Peyer's patch (tissue), 4 donors: ENCODE results near the gene CSNK1A1L. TPM values are rescaled to one million over a fixed set of nuclear protein-coding genes. Genes with fewer than 3 reads are reported as not detected.

Experiments
- DNase-seq, 3 donors: peaks; one replicate each; pipeline ENCODE4 v3.0.0-alpha.2; 2017 to 2019
- H3K27ac ChIP-seq, 4 donors: fragments of 200-600 bp; sonication (generic); one replicate each; pipeline ENCODE4 v1.5.1; 2016 to 2019
- H3K27me3 ChIP-seq, 2 donors: fragments of 200-600 bp; sonication (generic); one replicate each; pipeline ENCODE4 v1.5.1; 2019
- H3K36me3 ChIP-seq, 3 donors: fragments of 200-600 bp; sonication (generic); one replicate each; pipeline ENCODE4 v1.5.1; 2016 to 2019
- H3K4me1 ChIP-seq, 4 donors: fragments of 200-600 bp; sonication (generic); one replicate each; pipeline ENCODE4 v1.5.1; 2016 to 2019
- H3K4me3 ChIP-seq, 4 donors: fragments of 200-600 bp; sonication (generic); 1 replicate in 3 of 4; 2 replicates in 1 of 4; pipeline ENCODE4 v1.5.1; 2016 to 2019; ENCODE audit warnings: mild to moderate bottlenecking in 1 of 4
- H3K9me3 ChIP-seq, 4 donors: fragments of 200-600 bp; sonication (generic); one replicate each; pipeline ENCODE4 v1.5.1; 2016 to 2019; ENCODE audit warnings: mild to moderate bottlenecking in 1 of 4
- POLR2A ChIP-seq, 2 donors: fragments of 450-650 bp; IDR thresholded peaks; one replicate each; pipeline ENCODE4 v1.5.1; 2017; ENCODE audit warnings: antibody characterized with exemption in 2 of 2, mild to moderate bottlenecking in 2 of 2, moderate library complexity in 2 of 2
- total RNA-seq, 4 donors: library from RNA; depleted of rRNA; stranded (reverse); fragments of >200 nt; gene quantifications; one replicate each; pipeline ENCODE4 v1.1.0, GENCODE V29; 2016
- TF ChIP-seq, protein P1 (sequence below), 6 experiments: fragments of 450-650 bp in 4 of 6; fragments of 200-600 bp in 2 of 6; sonication (generic) in 1 of 6; IDR thresholded peaks; one replicate each; pipeline ENCODE4 v1.5.1; 2017 to 2019; ENCODE audit warnings: antibody characterized with exemption in 6 of 6, mild to moderate bottlenecking in 3 of 6, moderate library complexity in 1 of 6

Gene CSNK1A1L
- total RNA-seq, result not detected

DNA sequence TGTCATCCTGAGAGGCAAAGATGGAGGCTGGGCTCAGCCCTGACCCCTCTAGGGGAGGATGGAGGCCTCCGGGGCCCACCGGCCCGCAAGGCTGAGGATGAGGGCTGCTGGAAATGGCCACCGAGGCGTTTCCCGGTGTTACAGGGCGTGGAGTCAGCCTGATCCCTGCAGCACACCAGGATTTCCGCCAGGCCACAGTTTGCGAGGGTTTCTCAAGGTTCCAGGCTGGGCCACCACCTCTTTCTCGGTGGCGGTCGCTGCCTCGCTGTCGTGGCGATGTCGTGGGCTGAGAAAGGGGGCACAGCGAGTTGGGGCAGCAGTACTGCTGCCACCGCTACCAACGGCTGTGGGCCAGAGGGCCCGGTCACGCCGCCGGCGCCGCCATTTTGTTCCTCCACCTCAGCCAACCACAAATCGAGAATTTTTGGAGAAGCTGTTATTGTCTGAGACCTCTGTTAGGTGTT, at the start of gene CSNK1A1L:
Gene CSNK1A1L (minus strand): TSS at position 414 of the 464 bp plus-strand sequence. CDS start 408 bp downstream, at position 6.
- H3K27me3 ChIP-seq, result no peaks in the 10 kb centered on the region
- no peaks in the 10 kb centered on the region for H3K9me3 ChIP-seq
- DNase-seq, result no peak
- no peaks in the 10 kb centered on the region for H3K4me1 ChIP-seq
- H3K36me3 ChIP-seq, result no peaks in the 10 kb centered on the region
- H3K4me3 ChIP-seq, result no peak within 1 kb of the TSS
- no peak within 1 kb of the TSS for H3K27ac ChIP-seq
- no peak for TF ChIP-seq POLR2A (IDR thresholded peaks at IDR 0.05)
- TF ChIP-seq, protein P1, sequence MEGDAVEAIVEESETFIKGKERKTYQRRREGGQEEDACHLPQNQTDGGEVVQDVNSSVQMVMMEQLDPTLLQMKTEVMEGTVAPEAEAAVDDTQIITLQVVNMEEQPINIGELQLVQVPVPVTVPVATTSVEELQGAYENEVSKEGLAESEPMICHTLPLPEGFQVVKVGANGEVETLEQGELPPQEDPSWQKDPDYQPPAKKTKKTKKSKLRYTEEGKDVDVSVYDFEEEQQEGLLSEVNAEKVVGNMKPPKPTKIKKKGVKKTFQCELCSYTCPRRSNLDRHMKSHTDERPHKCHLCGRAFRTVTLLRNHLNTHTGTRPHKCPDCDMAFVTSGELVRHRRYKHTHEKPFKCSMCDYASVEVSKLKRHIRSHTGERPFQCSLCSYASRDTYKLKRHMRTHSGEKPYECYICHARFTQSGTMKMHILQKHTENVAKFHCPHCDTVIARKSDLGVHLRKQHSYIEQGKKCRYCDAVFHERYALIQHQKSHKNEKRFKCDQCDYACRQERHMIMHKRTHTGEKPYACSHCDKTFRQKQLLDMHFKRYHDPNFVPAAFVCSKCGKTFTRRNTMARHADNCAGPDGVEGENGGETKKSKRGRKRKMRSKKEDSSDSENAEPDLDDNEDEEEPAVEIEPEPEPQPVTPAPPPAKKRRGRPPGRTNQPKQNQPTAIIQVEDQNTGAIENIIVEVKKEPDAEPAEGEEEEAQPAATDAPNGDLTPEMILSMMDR (IDR thresholded peaks at IDR 0.05), result no peak

DNA sequence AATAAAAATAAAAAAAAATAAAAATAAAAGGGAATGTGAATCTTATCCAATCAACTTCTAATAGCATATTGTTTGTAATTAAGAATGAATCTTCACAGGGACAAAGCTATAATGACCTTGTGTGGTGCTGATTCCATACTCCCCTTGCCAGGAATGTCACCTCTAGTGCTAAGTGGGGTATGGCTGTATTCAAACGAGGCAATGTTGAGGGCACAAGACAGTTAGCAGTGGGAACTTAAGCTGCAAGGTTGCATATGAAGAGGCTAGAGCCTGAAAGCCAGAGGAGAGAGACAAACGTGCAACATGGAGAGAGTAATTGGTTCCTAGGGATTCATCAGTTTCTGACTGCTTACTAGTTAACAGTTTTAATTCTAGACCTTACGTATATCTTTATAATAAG, 43.9 kb upstream of the CSNK1A1L start:
- Histone ChIP-seq H3K4me3 (no peak overlapping the region), H3K27me3 (no peaks in the 10 kb centered on the region), H3K9me3 (no peaks in the 10 kb centered on the region), H3K27ac (no peak overlapping the region), H3K4me1 (no peaks in the 10 kb centered on the region), H3K36me3 (no peaks in the 10 kb centered on the region)
- TF ChIP-seq, protein P1 (IDR thresholded peaks at IDR 0.05), result no peak
- TF ChIP-seq POLR2A (IDR thresholded peaks at IDR 0.05), result no peak
- DNase-seq, result no peak

DNA sequence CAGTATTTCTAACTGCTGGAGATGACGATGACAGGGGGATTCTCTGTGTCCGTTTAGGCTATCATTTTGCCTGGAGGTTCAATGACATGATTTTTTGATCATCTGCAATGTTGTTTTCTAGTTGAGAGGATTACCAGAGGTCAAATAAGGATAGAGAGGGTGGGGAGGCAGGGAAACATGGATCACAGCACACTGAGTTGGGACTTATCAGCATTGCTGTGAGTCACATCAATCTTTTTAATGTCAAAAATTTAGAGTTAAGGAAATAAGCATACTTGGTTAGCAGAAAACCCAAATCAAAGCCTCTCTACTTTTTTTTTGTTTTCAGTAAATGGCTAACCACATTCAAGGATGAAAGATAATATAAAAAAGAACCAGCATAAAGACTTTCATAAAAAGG, 43.0 kb upstream of the CSNK1A1L start:
- DNase-seq, result no peak
- Histone ChIP-seq H3K9me3 (no peaks in the 10 kb centered on the region), H3K36me3 (no peaks in the 10 kb centered on the region), H3K27me3 (no peaks in the 10 kb centered on the region), H3K27ac (no peak overlapping the region), H3K4me1 (no peaks in the 10 kb centered on the region), H3K4me3 (no peak overlapping the region)
- TF ChIP-seq, protein P1 (IDR thresholded peaks at IDR 0.05), result no peak
- TF ChIP-seq POLR2A (IDR thresholded peaks at IDR 0.05), result no peak

DNA sequence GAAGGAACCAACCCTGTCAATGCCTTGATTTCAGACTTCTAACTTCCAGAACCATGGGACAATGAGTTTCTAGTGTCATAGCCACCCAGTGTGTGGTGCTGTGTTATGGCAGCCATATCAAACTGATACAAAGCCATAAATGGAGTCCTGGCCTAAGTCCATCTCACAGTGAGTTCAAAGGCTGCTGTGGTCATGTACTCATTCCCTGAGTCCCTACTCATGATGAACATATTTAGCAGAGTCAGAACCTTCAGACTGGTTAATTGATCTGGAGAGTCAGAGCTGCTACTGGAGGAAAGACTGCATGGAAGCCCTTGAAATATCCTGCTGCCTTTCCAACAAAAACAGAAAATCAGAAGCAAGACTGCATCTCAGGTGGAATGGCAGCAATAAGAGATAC, 39.2 kb upstream of the CSNK1A1L start:
- TF ChIP-seq, protein P1 (IDR thresholded peaks at IDR 0.05), result no peak
- no peak for TF ChIP-seq POLR2A (IDR thresholded peaks at IDR 0.05)
- Histone ChIP-seq H3K36me3 (no peaks in the 10 kb centered on the region), H3K27me3 (no peaks in the 10 kb centered on the region), H3K4me1 (no peaks in the 10 kb centered on the region), H3K9me3 (no peaks in the 10 kb centered on the region), H3K27ac (no peak overlapping the region), H3K4me3 (no peak overlapping the region)
- DNase-seq, result no peak

DNA sequence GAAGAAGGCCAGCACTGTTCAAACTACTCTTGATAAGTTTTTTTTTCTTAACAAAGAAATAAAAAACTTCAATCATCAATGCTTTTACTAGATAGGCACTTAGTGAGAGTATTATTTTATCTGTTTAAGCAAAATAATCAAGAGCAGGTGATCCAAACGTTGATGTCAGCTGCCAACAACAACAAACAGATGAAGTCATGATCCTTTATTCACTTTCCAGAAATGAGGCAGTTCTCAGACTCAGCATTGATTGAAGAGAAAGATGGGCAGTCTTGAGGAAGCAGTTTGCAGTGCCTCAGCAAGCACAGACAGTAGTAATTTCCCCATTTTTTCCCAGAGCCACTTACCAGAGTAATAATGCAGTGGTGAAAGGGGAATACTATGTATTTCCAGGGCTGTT, 38.4 kb upstream of the CSNK1A1L start:
- DNase-seq, result no peak
- Histone ChIP-seq H3K27ac (no peak overlapping the region), H3K27me3 (no peaks in the 10 kb centered on the region), H3K9me3 (no peaks in the 10 kb centered on the region), H3K36me3 (no peaks in the 10 kb centered on the region), H3K4me1 (no peaks in the 10 kb centered on the region), H3K4me3 (no peak overlapping the region)
- TF ChIP-seq, protein P1 (IDR thresholded peaks at IDR 0.05), result no peak
- TF ChIP-seq POLR2A (IDR thresholded peaks at IDR 0.05), result no peak

DNA sequence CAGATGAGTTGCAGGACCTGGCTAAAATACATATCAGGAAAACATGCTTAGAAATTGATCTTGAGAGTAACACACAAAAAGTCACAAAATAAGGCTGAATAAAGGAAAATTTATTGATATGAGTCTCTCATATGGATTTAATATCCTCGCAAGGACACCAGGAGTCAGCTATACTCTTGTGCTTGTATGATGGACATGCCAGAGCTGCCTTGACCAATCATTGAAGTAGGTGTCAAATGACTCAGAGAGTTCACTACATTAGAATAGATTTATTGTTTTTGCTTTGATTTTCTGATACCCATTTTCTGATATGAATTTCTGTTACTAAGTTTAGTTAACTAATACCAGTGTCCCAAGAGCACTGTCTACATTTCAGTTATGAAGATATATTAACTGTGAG, 37.4 kb upstream of the CSNK1A1L start:
- Histone ChIP-seq H3K9me3 (no peaks in the 10 kb centered on the region), H3K4me3 (no peak overlapping the region), H3K27me3 (no peaks in the 10 kb centered on the region), H3K4me1 (no peaks in the 10 kb centered on the region), H3K27ac (no peak overlapping the region), H3K36me3 (no peaks in the 10 kb centered on the region)
- no peak for DNase-seq
- TF ChIP-seq POLR2A (IDR thresholded peaks at IDR 0.05), result no peak
- TF ChIP-seq, protein P1 (IDR thresholded peaks at IDR 0.05), result no peak
